HG03521 (cell line): ENCODE measurements around the gene SOS2.

ENCODE experiments used
- ATAC-seq: cut with Tn5 transposase; IDR thresholded peaks from one replicate; pipeline ENCODE4 v1.9.1; 2021; ENCODE audit warnings: mild to moderate bottlenecking, moderate library complexity; ENCODE audit not compliant: unreplicated experiment

The SOS2 gene

DNA sequence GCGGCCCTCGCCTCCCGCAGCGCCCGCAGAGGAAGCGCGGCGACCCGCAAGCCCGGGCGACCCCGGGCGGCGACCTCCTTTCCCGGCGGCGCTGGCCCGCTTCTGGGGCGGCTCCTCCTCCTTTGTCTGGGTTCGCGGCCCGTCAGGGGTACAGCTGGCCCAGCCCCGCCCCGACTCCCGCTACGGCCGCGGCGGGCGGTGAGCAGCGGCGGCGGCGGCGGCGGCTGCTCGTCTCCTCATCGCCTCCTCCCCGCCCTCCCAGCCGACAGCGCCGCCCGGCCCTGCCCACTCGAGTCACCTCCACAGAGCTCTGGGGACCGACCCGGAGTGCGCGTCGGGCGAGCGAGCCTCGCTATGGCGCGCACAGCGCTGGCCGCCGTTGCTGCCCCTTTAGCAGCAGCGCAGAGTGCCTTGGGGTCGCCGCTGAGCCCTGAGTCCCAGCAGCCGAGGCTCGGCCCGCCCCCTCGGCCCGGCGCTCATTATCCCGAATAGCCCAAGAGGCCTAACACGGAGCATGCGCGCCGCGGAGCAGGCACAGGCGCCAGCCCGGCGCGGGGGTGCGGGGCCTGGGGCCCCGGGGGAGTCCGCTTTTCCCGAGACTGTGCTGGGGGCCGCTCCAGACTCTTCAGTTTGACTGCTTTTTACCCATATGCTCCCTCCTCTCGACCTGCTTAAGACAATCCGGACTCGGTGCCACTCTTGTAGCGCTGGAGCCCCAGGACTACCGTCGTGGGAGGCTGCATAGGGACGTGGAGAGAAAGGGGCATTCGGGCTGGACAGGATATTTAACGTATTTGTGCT, at the start of gene SOS2:
Gene SOS2 (minus strand): TSS at position 104 of the 801 bp plus-strand sequence. CDS start 295 bp downstream, outside the sequence.
- ATAC-seq, result peak; percentile 84

DNA sequence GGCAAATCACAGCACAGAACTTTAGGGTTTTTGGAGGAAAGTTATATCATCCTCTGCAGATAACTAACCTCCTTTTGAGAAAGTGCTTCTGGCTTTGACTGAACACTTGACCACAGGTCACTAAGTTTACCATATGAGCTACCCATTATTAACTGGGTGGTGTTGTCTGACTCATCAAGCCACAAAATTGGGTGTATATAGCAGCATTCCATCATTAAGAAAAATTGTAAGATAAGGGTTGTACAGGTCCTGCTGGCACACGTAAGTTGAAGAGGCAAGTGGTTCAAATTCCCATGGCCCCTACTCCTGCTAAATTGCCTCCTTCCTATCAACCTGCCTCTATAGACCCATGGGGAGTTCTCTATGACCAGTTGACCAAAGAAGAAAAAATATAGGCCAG, 41.1 kb upstream of the SOS2 start:
- ATAC-seq, result no peak

DNA sequence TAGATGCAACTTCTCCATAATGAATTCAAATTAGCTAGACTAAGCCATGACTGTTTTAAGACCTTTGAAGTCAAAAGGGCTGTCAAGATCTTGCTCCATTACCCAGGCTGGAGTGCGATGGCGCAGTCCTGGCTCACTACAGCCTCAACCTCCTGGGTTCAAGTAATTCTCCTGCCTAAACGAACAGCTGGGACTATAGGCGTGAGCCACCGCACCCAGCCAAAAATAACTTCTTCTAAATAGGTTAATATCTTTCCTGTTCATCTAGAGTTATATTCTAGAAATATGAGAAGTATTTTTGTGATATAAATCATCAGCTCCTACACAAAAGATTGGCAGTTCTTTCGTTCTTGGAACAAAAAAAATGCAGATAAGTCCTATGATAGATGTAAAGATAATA, 39.6 kb upstream of the SOS2 start:
- no peak for ATAC-seq

DNA sequence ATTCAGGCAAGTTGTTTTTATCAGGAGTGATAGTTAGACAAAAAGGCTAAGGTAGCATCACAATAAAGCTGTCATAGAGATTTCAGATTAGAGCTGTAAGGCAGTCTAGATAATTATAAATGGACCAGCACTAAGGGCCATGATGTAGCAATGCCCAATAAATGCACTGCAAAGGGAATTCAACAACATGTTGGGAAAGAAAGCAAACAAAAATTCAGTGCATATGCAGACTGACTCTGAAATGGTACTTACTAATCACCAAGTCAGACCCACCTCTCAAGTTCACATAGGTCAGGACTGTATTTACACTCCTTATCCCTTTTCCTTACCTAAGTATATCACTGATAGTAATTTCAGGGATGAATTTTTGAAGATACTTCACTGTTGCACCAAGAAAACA, 33.7 kb upstream of the SOS2 start:
- no peak for ATAC-seq

DNA sequence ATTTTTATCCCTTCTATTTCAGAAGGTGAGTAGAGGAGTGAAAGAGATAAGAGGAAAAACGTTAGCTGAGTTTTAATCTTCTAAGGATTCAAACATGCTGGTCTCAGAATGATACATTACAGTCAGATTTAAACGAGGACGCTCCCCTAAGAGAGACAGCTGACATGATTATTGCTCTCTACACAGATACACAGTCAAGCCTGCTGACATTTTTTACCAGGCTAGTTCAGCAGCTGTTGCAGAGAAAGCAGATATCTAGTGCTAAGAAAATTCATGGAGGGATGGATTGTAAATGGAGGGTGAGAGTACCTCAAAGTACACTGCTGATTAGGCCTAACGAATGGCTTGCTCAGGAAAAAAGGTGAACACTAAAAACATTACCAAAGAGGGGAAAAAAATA, 31.9 kb upstream of the SOS2 start:
- no peak for ATAC-seq

DNA sequence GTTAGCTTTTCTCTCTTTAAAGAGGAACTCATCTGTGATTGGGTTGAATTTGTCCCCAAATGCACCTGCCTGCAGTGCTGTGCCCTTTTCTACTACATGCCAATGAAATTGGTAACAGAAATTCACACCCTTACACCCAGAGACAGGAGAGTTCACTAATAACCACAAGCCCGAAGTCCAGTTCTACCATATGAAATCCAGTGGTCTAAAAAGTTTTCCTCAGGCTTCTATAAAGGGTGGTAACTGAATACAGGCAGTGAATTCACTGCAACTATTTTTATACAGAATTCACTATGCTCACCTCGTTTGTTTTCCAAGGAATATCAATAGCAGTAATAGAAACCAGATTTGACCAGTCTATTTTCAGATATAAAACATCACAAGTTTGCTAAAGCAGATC, 31.5 kb upstream of the SOS2 start:
- no peak for ATAC-seq

DNA sequence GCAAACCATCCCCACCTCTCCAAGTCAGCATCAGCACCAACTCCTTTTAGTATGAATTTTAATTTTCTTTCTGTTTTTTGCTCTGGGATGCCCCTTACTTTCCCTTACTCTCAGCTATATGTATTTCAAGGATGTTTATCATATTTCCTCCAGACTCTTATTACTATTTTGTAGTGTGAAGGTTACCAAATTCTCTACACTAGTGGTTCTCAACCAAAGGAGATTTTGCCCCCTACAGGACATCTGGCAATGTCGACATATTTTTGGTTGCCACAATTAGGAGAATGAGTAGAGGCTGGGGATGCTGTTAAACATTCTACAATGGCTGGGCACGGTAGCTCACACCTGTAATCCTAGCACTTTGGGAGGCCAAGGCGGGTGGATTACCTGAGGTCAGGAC, 29.1 kb upstream of the SOS2 start:
- no peak for ATAC-seq

DNA sequence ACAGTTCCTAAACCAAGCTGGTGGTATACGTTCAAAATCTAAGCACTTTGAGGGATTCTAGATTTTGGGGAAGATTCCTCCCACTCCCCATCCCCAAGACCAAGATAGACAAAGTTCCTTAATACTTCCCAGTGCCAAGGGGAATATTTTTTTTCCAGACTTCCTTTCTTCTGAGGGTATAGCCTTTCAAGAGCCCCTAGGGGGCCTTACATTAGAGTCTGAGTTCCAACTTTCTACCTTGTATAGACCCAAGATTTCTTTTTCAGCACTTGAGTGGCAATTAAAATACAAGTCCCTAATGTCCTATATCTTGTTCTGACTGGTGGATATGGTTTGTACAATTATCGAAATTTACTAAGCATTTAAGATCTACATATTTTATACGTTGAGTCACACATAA, 28.7 kb upstream of the SOS2 start:
- ATAC-seq, result no peak

DNA sequence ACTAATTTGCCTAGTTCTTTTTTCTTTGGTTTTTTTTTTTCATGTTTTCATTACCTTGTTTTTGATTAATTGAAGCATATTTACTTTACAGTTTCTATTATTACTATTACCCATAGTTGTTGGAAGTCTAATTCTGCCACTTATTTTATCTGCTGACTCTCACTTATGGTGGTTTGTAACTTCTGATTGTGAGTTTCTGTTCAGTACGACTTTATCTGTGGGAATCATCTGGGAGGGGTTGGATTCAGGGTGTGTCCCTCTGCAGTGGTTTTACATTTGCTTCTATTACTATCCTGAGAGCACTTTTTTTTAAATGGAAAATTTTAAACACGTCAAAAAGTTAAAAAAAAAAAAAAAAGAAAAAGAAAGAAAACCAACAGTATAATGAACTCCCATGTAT, 26.4 kb upstream of the SOS2 start:
- no peak for ATAC-seq

DNA sequence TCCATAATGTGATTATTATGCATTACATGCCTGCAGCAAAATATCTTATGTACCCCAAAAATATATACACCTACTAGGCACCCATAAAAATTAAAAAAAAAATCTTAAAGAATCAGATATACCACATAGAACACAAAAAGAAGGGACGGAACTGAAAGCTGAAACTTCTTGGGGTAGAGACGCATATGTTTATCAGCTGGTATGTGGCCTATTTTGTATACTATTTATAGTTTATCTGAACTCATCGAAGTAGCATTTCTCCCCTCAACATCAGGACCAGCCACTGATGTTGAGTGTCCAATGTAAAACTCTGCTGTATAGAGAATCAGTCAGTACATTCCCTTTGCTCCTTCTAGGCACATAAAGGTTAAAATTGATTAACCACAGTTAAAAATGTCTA, 22.9 kb upstream of the SOS2 start:
- ATAC-seq, result no peak

DNA sequence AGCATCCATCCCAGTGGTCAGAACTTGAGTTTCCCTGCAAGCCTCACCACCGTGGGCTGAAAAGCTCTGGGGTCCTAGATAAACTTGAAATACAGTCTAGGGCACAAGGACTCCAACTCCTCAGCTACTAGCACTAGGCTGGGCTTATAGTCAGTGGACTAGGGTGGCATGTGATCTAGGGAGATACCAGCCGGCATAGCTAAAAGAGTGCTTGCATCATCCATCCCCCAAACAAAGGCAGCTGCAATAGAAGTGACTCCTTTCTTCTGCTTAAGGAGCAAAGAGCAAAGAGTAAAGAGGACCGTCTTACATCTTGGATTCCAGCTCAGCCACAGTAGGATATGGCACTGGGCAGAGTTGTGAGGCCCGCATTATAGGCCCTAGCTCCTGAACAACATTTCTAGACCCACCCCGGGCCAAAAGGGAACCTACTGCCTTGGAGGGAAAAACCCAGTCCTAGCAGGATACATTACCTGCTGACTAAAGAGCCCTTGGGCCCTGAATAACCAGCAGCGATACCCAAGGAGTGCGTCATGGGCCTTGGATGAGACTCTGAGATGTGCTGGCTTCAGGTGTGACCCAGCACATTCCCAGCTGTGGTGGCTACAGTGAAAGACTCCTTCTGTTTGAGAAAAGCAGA, 17.9 kb upstream of the SOS2 start:
- no peak for ATAC-seq

DNA sequence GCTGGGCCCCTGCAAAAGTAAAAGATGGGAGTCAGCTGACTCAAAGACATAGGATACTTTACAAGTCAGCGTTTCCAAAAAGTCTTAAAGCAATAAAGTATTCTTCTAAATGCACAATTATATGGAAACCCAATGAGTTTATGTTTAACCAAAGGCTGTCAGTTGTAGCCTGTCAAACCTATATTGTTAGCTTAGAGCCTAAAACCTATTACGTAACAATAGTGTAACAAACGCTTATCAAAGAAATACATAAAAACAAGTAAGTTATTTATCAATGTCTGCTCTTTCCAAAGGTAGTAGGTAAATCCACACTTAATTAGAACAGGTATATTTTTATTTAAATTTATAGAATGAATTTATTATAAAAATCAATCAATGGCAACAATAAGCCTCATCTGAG, 15.9 kb upstream of the SOS2 start:
- no peak for ATAC-seq

DNA sequence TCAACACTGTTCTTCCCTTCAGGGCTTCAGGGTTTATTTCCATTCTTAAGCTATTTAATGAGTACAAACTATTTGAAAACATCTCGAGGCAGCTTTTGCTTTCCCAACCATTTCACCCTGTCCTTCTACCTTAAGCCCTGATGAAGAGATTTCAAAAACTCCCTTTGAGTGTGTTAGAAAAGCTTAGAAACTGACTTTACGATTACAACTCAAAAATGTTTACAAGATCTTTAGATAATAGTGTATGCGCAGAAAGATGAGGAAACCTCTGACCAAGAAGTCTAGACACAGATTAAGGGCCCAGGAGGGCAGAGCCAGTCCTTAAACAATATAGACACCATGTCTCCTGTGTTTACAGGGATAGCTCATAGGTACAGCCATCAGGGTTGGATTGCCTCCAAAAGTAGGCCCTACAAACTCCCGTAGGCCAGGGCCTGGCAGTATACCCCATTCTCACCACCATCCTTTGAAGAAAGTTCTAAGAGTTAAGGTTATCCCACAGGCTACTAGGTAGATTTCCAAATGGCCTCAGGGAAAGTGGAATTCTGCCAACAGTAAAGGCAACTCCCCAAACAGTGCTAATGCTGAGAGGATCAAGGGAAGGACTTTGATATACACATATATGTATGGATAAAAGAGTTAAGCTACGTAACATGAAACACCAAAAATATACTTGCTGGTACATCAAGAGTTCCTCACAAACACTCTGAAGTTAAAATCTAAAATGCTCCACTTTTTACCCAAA, 11.4 kb upstream of the SOS2 start:
- no peak for ATAC-seq

DNA sequence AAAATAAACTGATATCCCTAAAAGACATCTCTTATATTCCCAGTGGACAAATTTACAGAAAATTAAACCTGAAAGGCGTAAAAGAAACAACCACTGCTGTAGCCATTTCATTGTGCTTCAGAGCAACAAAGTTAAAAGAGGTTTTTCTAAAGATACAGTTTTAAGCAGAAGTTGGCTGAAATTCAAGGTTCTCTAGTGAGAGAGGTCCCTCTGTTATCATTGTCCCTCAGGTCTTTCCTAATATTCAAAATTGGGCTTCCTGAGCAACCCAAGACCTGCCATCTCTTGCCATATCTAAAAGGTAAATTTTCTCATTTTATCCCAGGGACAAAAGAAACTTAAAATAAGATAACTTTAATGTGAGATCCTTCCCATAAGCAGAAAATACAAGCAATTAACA, 10.7 kb upstream of the SOS2 start:
- ATAC-seq, result no peak

DNA sequence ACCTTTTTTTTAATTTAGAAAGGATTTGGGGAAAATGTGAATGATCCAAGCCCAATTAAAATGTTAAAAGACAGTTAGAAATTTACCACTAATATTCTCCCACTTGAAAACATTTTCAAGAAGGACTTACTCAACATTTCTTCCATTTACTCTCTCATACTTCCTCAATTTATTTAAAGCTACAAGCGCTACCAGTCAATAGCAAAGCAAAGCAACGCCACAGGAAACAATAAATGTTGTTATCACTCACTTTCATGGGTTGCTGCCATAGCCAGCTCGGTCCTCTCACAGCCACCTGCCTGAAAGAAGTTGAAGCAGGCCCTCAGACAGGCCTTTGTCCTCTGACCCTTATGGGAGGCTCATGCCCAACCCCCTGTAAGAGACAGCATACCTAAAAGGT, 6.0 kb upstream of the SOS2 start:
- ATAC-seq, result no peak

DNA sequence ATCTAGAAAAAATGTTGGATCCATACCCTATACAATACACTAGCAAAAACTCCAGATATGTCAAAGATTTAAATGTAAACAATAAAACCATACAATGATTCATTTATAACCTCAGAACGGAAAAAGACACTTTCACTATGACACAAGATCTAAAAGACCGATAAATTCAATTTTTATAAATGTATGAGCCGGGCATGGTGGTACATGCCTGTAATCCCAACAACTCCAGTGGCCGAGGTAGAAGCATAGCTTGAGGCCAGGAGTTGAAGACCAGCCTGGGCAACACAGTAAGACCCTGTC, 2.5 kb upstream of the SOS2 start:
- ATAC-seq, result no peak

DNA sequence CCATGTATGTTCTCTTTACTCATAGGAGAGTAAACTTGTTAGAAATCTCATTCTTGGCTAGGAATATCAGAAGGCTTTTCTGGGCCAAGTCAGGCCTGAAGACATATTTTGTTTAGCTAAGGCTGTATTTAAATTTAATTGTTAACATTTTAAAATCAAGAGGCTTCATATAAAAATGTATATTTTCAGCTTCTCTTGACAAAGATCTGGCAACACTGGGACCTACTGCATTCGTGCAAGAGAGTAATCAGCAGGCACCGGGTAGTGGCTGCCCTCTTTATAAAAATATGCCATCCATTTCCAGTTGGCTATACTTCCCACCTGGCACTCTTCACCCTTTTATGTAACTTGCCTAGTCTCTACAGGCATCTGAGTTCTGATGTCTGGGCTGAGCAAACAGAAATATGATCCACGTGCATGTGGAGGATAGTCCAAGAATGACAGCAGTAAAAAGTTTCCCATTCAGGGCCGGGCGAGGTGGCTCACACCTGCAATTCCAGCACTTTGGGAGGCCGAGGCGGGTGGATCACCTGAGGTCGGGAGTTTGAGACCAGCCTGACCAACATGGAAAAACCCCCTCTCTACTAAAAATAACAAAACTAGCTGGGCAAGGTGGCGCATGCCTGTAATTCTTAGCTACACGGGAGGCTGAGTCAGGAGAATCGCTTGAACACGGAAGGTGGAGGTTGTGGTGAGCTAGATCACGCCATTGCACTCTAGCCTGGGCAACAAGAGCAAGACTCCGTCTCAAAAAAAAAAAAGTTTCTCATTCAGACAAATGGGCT, 2.0 kb upstream of the SOS2 start:
- ATAC-seq, result no peak

DNA sequence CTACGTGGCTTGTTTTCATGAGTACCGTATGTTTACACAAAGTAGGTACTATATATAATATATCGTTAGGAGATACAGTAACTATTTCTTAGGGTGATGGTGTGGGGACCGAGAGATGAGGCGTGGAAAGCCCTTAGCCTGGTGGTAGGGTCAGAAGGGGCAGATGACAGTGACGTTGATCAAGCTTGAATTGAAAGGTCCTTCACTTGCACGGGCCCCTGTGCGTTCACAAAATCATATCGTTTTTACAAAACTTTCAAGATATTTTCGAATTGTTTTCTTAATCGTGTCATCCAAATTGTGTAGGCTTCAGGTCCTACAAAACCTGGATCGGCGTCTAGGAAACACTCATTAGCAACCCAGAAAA, 881 bp upstream of the SOS2 start:
- ATAC-seq, result no peak

DNA sequence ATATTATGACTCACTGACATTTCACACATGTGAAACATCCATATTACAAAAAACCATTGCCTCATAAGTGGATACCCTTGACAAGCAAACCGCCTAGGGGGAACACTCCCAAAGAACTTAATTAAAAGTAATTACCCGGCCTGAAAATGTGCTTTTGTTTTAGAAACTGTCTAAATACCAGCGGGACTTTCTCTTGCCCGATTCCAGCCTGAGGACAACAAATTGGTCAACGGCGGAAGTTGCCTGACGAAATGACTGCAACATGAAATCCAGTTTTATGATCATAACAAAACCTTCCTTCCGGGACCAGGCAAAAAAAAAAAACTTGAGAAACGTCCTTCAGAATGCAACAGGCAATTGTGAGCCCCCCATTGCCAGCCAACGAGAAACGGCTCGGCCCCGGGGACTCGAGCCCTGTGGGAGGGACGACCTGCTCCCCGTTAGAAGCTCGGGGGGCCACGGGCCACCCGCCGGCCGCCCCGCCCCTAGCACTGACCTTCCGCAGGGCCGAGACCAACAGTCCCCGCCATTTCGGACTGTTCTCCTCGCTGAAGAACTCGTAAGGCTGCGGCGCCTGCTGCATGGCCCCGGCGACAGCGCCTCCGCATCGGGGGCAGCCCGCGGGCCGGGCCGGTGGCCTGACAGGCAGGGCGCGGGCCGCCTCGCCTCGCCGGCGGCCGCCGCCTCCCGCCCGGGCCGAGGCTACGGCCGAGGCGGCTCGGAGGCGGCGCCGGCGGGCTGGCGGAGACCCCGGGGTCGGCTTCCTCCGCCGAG, 490 bp downstream of the SOS2 start:
- ATAC-seq, result peak; percentile 31

DNA sequence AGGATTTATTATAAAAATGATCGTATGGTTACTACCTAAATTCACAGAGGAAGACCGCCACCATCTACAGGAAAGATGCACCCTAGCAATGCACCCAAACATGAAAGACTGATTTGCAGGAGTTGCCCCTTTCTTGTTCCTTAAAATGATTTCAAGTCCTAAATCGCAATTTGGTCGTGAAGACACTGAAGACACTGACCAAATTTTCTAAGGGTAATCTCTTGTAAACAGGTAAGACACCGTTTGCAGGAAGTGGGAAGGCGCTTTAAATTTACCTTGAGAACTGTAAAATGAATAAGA, 1.0 kb downstream of the SOS2 start:
- ATAC-seq, result no peak

DNA sequence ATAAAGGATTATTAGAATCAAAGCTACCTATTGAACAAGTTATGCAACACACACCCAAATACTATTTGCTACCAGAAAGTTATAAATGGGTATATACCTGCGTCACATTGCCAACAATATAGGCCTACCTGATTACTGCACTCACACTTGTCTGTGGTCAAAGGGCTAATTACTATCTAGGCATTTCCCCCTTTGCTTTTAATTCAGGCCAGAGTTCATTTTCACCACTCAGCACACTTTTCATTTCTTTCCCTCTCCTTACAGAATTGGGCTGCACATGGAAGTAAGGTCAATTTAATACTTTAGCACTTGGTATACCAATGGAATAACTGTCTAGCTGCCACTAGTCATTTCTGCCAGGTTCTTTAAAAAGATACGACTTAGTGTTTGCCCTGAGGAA, 1.7 kb downstream of the SOS2 start:
- ATAC-seq, result no peak
